GM13977 (cell line): ENCODE data around the gene SLC18A3.

Source experiments
- DNase-seq: peaks from one replicate; pipeline ENCODE4 v3.0.0; 2012; ENCODE audit warnings: low spot score
- in situ Hi-C: fragments of 300-500 bp; cut with MboI; formaldehyde crosslinking; loops from one replicate; pipeline ENCODE4 v1.12.0; 2022; ENCODE audit warnings: low sequenced_read_pairs, low pct_unique_long_range_greater_than_20kb, mixed read lengths, inconsistent platforms; ENCODE audit not compliant: unreplicated experiment
- TF ChIP-seq, protein P1 (sequence below): IDR thresholded peaks from 2 replicates; pipeline ENCODE4 v1.5.1; 2012; ENCODE audit warnings: mild to moderate bottlenecking, control low read depth; ENCODE audit not compliant: insufficient read depth; ENCODE audit errors: extremely low read depth, missing control alignments

Gene SLC18A3

GRCh38 chr10:49645417-49645816 lies 35.3 kb downstream of the SLC18A3 start:
- in situ Hi-C loops: no loop called here
- TF ChIP-seq, protein P1, sequence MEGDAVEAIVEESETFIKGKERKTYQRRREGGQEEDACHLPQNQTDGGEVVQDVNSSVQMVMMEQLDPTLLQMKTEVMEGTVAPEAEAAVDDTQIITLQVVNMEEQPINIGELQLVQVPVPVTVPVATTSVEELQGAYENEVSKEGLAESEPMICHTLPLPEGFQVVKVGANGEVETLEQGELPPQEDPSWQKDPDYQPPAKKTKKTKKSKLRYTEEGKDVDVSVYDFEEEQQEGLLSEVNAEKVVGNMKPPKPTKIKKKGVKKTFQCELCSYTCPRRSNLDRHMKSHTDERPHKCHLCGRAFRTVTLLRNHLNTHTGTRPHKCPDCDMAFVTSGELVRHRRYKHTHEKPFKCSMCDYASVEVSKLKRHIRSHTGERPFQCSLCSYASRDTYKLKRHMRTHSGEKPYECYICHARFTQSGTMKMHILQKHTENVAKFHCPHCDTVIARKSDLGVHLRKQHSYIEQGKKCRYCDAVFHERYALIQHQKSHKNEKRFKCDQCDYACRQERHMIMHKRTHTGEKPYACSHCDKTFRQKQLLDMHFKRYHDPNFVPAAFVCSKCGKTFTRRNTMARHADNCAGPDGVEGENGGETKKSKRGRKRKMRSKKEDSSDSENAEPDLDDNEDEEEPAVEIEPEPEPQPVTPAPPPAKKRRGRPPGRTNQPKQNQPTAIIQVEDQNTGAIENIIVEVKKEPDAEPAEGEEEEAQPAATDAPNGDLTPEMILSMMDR: no peak
- no peak for DNase-seq

GRCh38 chr10:49645871-49646870 lies 36.1 kb downstream of the SLC18A3 start:
- in situ Hi-C loops: no loop called here
- TF ChIP-seq, protein P1: no peak
- no peak for DNase-seq

DNA sequence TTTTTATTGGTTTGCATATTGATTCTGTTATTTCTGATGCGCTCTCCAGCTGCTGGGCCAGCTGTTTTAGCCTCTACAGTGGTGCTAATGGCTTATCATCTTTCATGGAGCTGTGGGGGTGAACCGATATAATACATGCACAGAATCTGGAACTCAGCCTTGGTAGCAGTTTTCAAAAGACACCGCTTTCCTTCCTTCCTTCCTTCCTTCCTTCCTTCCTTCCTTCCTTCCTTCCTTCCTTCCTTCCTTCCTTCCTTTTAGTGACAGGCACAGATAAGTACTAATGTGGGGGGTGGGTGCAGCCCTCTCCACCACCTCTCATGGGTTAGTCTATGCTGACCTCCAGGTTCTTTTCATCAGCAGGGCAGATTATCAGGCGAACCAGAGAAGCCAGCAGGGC lies 37.4 kb downstream of the SLC18A3 start:
- TF ChIP-seq, protein P1: no peak
- DNase-seq: no peak
- in situ Hi-C loops: no loop called here

- in situ Hi-C loops: no loop called here
- DNase-seq: no peak
- TF ChIP-seq, protein P1: no peak
Observed at GRCh38 chr10:49647985-49648795, 38.1 kb downstream of the SLC18A3 start.

- DNase-seq: no peak
- in situ Hi-C loops: no loop called here
- TF ChIP-seq, protein P1: no peak
Observed at GRCh38 chr10:49649294-49649693, 39.2 kb downstream of the SLC18A3 start.

GRCh38 chr10:49649936-49650723 lies 40.0 kb downstream of the SLC18A3 start:
- DNase-seq: no peak
- TF ChIP-seq, protein P1: no peak
- in situ Hi-C loops: no loop called here
